Suprapubic skin (tissue), 4 donors: ENCODE measurements around the gene CDC25B. TPM values are rescaled to one million over a fixed set of nuclear protein-coding genes. Genes with fewer than 3 reads are reported as not detected.
A peak's percentile ranks its signal among the peaks of the same experiment; 100 is the strongest.

ENCODE experiments used
- DNase-seq, 2 donors: peaks; one replicate each; pipeline ENCODE4 v3.0.0-alpha.2; 2019; ENCODE audit warnings: low spot score in 2 of 2
- H3K27ac ChIP-seq: fragments of 200-600 bp; sonication (generic); one replicate; pipeline ENCODE4 v1.5.1; 2019
- H3K27me3 ChIP-seq: fragments of 200-600 bp; sonication (generic); one replicate; pipeline ENCODE4 v1.5.1; 2019
- H3K36me3 ChIP-seq: fragments of 200-600 bp; sonication (generic); one replicate; pipeline ENCODE4 v1.5.1; 2019
- H3K4me1 ChIP-seq: fragments of 200-600 bp; sonication (generic); one replicate; pipeline ENCODE4 v1.5.1; 2019
- H3K4me3 ChIP-seq: fragments of 200-600 bp; sonication (generic); one replicate; pipeline ENCODE4 v1.5.1; 2019; ENCODE audit warnings: mild to moderate bottlenecking
- H3K9me3 ChIP-seq: fragments of 200-600 bp; sonication (generic); one replicate; pipeline ENCODE4 v1.5.1; 2019
- CTCF ChIP-seq, 2 donors: fragments of 200-600 bp in 1 of 2; fragments of 450-650 bp in 1 of 2; sonication (generic) in 1 of 2; IDR thresholded peaks; one replicate each; pipeline ENCODE4 v1.5.1; 2016 to 2019; ENCODE audit warnings: antibody characterized with exemption in 2 of 2, mild to moderate bottlenecking in 1 of 2, moderate library complexity in 1 of 2
- EP300 ChIP-seq: sonication (generic); formaldehyde crosslinking; IDR thresholded peaks from one replicate; pipeline ENCODE4 v1.6.1; 2017; ENCODE audit warnings: antibody characterized with exemption
- POLR2A ChIP-seq, 2 donors: fragments of 450-650 bp; IDR thresholded peaks; one replicate each; pipeline ENCODE4 v1.6.1; 2017; ENCODE audit warnings: antibody characterized with exemption in 2 of 2, mild to moderate bottlenecking in 2 of 2, moderate library complexity in 2 of 2
- POLR2AphosphoS5 ChIP-seq, 3 donors: sonication (generic); formaldehyde crosslinking; IDR thresholded peaks; one replicate each; pipeline ENCODE4 v1.6.1; 2017; ENCODE audit warnings: antibody characterized with exemption in 3 of 3
- WGBS: methylation state at CpG from one replicate; pipeline ENCODE4 v1.1.5; 2018; 5-methylcytosine and 5-hydroxymethylcytosine counted together
- total RNA-seq, 4 donors: library from RNA; depleted of rRNA; stranded (reverse); fragments of >200 nt; gene quantifications; one replicate each; pipeline ENCODE4 v1.1.0, GENCODE V29; 2016

CDC25B gene
- total RNA-seq, 4 donors from 2014 or later, result 12.7 to 34.4 (median 23.3) TPM

GRCh38 chr20:3777381-3777715, 18.8 kb upstream of the CDC25B start:
- H3K27ac ChIP-seq, result no peak overlapping the region
- no peaks in the 10 kb centered on the region for H3K9me3 ChIP-seq
- H3K4me1 ChIP-seq, result peaks cover 36% of the 10 kb centered on the region
- no peak for DNase-seq
- H3K27me3 ChIP-seq, result no peaks in the 10 kb centered on the region
- H3K4me3 ChIP-seq, result peak overlapping the region; percentile 51
- H3K36me3 ChIP-seq, result no peaks in the 10 kb centered on the region
- 18% methylated on average over 10 of the region's 16 CpGs for WGBS
- TF ChIP-seq POLR2A (IDR thresholded peaks at IDR 0.05) (no peak), POLR2AphosphoS5 (IDR thresholded peaks at IDR 0.05) (no peak), CTCF (IDR thresholded peaks at IDR 0.05) (no peak), EP300 (no peak)

GRCh38 chr20:3777716-3778629, 18.1 kb upstream of the CDC25B start:
- DNase-seq, result peak in 1 of 2 donors; percentile 92
- Histone ChIP-seq H3K27me3 (no peaks in the 10 kb centered on the region), H3K36me3 (no peaks in the 10 kb centered on the region), H3K4me3 (peak overlapping the region; percentile 51), H3K9me3 (no peaks in the 10 kb centered on the region), H3K27ac (no peak overlapping the region), H3K4me1 (peaks cover 42% of the 10 kb centered on the region)
- WGBS, result 16% methylated on average over 15 of the region's 70 CpGs
- TF ChIP-seq EP300, result no peak
- no peak for TF ChIP-seq POLR2AphosphoS5 (IDR thresholded peaks at IDR 0.05)
- no peak for TF ChIP-seq CTCF (IDR thresholded peaks at IDR 0.05)
- TF ChIP-seq POLR2A (IDR thresholded peaks at IDR 0.05), result no peak

- Histone ChIP-seq H3K27me3 (no peaks in the 10 kb centered on the region), H3K36me3 (peaks cover 2% of the 10 kb centered on the region), H3K27ac (no peak overlapping the region), H3K4me1 (peaks cover 52% of the 10 kb centered on the region), H3K9me3 (no peaks in the 10 kb centered on the region), H3K4me3 (no peak overlapping the region)
- TF ChIP-seq POLR2A (IDR thresholded peaks at IDR 0.05) (no peak), EP300 (no peak), CTCF (IDR thresholded peaks at IDR 0.05) (no peak), POLR2AphosphoS5 (IDR thresholded peaks at IDR 0.05) (no peak)
- no peak for DNase-seq
- 51% methylated on average over 15 of the region's 18 CpGs for WGBS
Measured at GRCh38 chr20:3778976-3779375, 17.1 kb upstream of the CDC25B start.

- no peaks in the 10 kb centered on the region for H3K27me3 ChIP-seq
- H3K4me1 ChIP-seq, result peaks cover 74% of the 10 kb centered on the region
- peak in 1 of 2 donors; percentile 89 for DNase-seq
- H3K9me3 ChIP-seq, result no peaks in the 10 kb centered on the region
- H3K4me3 ChIP-seq, result peak within 1 kb of the TSS; percentile 49
- H3K36me3 ChIP-seq, result peaks cover 3% of the 10 kb centered on the region
- H3K27ac ChIP-seq, result peak within 1 kb of the TSS; percentile 62
- WGBS, result 17% methylated on average over 27 of the region's 28 CpGs
- TF ChIP-seq POLR2AphosphoS5 (IDR thresholded peaks at IDR 0.05), result no peak
- TF ChIP-seq CTCF (IDR thresholded peaks at IDR 0.05), result peak in 1 of 2 donors; percentile 21
Measured at GRCh38 chr20:3781153-3781910, 14.8 kb upstream of the CDC25B start, which contains the start of gene SPEF1. SPEF1 (minus strand) TSS chr20:3781448; CDS start chr20:3781287, 161 bp downstream.

- Histone ChIP-seq H3K27me3 (no peaks in the 10 kb centered on the region), H3K36me3 (peaks cover 3% of the 10 kb centered on the region), H3K4me3 (no peak overlapping the region), H3K9me3 (no peaks in the 10 kb centered on the region), H3K27ac (peak overlapping the region; percentile 62), H3K4me1 (peaks cover 77% of the 10 kb centered on the region)
- no peak for TF ChIP-seq EP300
- TF ChIP-seq POLR2AphosphoS5 (IDR thresholded peaks at IDR 0.05), result no peak
- TF ChIP-seq POLR2A (IDR thresholded peaks at IDR 0.05), result no peak
- no peak for TF ChIP-seq CTCF (IDR thresholded peaks at IDR 0.05)
- DNase-seq, result no peak
- 45% methylated on average over 6 of the region's 6 CpGs for WGBS
Measured at GRCh38 chr20:3782597-3782996, 13.5 kb upstream of the CDC25B start.
